Astrocyte of the cerebellum (primary cell): ENCODE results near the gene NUCB2.

ENCODE experiments used
- DNase-seq: peaks from one replicate; pipeline ENCODE4 v3.0.0-alpha.2; 2011; ENCODE audit warnings: low read depth
- H3K4me3 ChIP-seq: 2 replicates; pipeline ENCODE4 v1.5.1; 2011; ENCODE audit warnings: mild to moderate bottlenecking, low read depth, low read length, moderate library complexity
- in situ Hi-C: cut with HindIII; loops from 2 replicates; pipeline ENCODE4 v1.10.0; 2017; ENCODE audit warnings: low sequenced_read_pairs
- TF ChIP-seq, protein P1 (sequence below): IDR thresholded peaks from 2 replicates; pipeline ENCODE4 v1.5.1; 2012; ENCODE audit warnings: low read length, low read depth, moderate library complexity, mild to moderate bottlenecking; ENCODE audit errors: missing control alignments

Gene NUCB2

DNA sequence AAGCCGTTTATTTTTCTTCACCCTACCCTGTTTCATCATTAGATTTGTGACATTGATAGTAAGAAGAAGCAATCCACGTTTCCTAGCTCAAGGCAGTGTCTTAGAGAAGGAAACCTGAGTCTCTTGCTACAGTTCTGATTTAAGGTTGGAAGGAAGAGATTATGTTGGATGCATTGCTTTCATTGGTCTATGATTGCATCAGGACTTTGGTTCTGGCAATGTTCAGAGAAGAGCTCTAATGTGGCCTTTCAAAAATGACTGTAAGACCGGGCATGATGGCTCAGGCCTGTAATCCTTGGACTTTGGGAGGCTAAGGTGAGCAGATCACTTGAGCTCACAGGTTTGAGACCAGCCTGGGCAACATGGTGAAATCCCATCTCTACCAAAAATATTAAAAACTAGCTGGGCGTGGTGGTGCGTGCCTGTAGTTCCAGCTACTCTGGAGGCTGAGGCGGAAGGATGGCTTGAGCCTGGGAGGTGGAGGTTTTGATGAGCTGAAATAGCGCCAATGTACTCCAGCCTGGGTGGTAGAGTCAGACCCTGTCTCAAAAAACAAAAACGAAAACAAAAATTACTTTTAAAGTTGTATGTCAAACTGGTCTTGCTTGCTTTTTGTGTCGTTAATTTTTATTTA is 4.1 kb downstream of the NUCB2 start:
- no peak for DNase-seq
- in situ Hi-C loops: no loop called here
- TF ChIP-seq, protein P1, sequence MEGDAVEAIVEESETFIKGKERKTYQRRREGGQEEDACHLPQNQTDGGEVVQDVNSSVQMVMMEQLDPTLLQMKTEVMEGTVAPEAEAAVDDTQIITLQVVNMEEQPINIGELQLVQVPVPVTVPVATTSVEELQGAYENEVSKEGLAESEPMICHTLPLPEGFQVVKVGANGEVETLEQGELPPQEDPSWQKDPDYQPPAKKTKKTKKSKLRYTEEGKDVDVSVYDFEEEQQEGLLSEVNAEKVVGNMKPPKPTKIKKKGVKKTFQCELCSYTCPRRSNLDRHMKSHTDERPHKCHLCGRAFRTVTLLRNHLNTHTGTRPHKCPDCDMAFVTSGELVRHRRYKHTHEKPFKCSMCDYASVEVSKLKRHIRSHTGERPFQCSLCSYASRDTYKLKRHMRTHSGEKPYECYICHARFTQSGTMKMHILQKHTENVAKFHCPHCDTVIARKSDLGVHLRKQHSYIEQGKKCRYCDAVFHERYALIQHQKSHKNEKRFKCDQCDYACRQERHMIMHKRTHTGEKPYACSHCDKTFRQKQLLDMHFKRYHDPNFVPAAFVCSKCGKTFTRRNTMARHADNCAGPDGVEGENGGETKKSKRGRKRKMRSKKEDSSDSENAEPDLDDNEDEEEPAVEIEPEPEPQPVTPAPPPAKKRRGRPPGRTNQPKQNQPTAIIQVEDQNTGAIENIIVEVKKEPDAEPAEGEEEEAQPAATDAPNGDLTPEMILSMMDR: no peak
- H3K4me3 ChIP-seq: no peak overlapping the region

DNA sequence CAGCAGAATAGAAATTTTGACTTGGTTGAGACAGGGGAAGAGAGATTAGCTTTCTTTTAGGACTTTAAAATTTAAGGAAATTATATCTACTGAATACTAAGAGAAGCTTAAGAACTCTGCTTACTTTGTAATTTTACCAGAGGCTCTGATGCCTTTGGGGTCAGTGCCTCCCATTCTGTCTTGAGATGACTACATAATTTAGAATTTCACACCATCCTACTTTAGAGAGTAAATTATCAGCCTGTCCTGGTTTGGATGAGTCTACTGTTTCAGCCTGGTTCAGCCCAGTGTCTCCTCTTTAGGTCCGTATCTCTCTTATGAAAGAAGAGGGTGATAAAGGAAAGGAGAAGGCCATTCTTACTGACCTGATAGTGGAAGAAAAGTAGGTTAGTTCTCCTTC is 9.8 kb downstream of the NUCB2 start:
- H3K4me3 ChIP-seq: no peak overlapping the region
- DNase-seq: no peak
- in situ Hi-C loops: no loop called here
- TF ChIP-seq, protein P1: no peak

DNA sequence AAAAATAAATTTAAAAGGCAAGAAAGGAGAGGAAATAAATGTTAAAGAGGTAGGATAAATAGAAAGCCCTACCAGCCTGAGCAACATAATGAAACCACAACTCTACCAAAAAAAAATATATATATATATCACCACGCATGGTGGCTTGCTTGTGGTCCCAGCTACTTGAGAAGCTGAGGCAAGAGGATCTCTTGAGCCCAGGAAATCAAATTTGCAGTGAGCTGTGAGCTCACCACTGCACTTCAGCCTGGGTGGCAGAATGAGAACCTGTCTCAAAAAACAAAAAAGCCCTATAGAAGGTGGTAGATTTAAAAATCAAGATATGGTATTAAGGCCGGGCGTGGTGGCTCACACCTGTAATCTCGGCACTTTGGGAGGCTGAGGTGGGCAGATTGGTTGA is 10.5 kb downstream of the NUCB2 start:
- in situ Hi-C loops: no loop called here
- TF ChIP-seq, protein P1: no peak
- no peak overlapping the region for H3K4me3 ChIP-seq
- DNase-seq: no peak

DNA sequence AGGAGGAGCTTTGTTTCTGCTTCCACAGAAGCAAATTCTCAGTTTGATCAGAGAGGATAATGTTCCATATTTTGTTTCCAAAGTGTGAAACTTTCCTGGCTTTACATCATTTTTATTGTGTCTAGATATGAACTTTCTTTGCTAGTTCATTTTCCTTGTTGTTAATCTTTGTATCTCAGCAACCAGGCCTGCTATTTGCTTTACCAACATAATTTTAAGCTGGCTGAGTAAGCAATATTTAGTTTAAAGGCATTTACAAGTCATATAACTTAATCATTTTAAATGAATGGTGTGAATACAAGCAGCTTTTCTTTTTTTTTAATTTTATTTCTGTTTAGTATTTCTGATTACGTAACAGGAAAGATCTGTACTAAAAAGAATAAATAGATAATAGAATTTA is 15.2 kb downstream of the NUCB2 start:
- in situ Hi-C loops: no loop called here
- TF ChIP-seq, protein P1: no peak
- DNase-seq: no peak
- no peak overlapping the region for H3K4me3 ChIP-seq

DNA sequence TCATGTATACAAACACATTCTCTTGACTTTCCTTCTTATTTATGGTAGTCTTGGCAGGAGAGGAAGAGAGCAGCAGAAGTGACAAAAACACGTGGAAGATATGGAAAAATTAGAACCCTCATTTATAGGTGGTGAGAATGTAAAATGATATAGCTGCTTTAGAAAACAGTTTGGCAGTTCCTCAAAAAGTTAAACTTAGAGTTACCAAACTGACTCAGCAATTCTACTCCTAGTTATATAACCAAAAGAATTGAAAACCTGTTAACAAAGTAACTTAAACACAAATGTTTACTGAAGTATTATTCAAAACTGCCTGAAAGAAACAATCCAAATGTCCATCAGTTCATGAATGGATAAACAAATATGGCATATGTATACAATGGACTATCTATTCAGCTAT is 16.8 kb downstream of the NUCB2 start:
- in situ Hi-C loops: no loop called here
- TF ChIP-seq, protein P1: no peak
- no peak overlapping the region for H3K4me3 ChIP-seq
- no peak for DNase-seq

DNA sequence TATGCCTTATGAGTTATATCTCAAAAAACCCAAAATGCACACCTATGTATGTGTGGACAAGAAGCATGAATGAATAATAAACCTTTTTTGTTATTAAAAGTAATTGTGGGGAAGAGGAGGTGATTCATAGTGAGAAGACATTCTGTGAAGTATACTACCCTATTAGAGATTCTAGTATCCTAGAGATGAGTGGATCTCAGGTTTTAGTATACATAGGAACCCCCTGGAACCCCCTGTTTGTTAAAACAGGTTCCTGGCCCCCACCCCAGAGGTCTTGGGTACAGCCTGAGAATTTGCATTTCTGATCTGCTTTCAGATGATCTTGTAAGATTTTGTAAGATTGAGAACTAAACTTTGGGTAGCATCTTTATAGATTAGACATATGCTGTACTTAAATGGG is 17.5 kb downstream of the NUCB2 start:
- TF ChIP-seq, protein P1: no peak
- in situ Hi-C loops: no loop called here
- no peak overlapping the region for H3K4me3 ChIP-seq
- DNase-seq: no peak
